ENCODE measurements around the gene PTPA.
A peak's percentile ranks its signal among the peaks of the same experiment; 100 is the strongest.

Gene PTPA

DNA sequence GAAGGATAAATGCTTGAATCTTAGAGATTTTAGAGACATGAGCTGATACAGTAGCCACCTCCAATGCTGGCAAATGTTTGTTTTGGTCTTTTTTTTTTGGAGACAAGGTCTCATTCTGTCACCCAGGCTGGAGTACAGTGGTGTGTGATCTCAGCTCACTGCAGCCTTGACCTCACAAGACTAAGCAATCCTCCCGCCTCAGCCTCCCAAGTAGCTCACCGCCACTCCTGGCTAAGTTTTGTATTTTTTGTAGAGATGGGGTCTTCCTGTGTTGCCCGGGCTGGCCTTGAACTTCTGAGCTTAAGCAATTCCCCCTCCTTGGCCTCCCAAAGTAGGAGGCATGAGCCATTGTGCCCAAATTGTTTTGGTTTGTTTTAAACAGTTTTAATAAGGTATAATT lies 37.1 kb upstream of the PTPA start:
- Histone ChIP-seq H3K9me3 (ENCODE audit: low read length) (no peaks in the 10 kb centered on the region), H3K36me3 (ENCODE audit: insufficient read depth, low read length) (no peaks in the 10 kb centered on the region), H3K4me1 (ENCODE audit: insufficient read depth, low read length) (no peaks in the 10 kb centered on the region), H3K9ac (ENCODE audit: low read length) (no peak overlapping the region), H3K27ac (ENCODE audit: low read depth, low read length) (no peak overlapping the region), H3K27me3 (ENCODE audit: control insufficient read depth in 1 of 2, insufficient read depth in 2 of 2, low read length in 2 of 2) (no peaks in the 10 kb centered on the region), H3K4me3 (ENCODE audit: low read depth in 1 of 2, low read length in 2 of 2) (no peak overlapping the region)

GRCh38 chr9:129075996-129076639 lies 35.1 kb upstream of the PTPA start:
- H3K27ac ChIP-seq (ENCODE audit: low read depth, low read length), result no peak overlapping the region
- no peaks in the 10 kb centered on the region for H3K4me1 ChIP-seq (ENCODE audit: insufficient read depth, low read length)
- no peaks in the 10 kb centered on the region for H3K27me3 ChIP-seq (ENCODE audit: control insufficient read depth in 1 of 2, insufficient read depth in 2 of 2, low read length in 2 of 2)
- H3K36me3 ChIP-seq (ENCODE audit: insufficient read depth, low read length), result no peaks in the 10 kb centered on the region
- no peak overlapping the region for H3K9ac ChIP-seq (ENCODE audit: low read length)
- H3K9me3 ChIP-seq (ENCODE audit: low read length), result no peaks in the 10 kb centered on the region
- H3K4me3 ChIP-seq (ENCODE audit: low read depth in 1 of 2, low read length in 2 of 2), result no peak overlapping the region

DNA sequence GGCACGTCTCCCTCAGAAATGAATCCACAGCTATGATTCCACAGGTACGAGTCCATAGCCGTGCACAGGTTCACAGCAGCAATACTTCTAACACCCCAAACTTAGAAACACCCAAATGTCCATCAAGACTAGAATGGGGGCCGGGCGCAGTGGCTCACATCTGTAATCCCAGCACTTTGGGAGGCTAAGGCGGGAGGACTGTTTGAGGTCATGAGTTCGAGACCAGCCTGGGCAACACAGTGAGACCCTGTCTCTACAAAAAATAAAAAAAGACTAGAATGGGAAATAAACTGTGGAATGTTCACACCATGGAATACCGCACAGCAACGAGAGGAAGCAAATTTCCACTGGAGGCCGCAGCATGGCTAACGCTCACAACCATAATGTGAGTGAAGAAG lies 34.6 kb upstream of the PTPA start:
- no peaks in the 10 kb centered on the region for H3K27me3 ChIP-seq (ENCODE audit: control insufficient read depth in 1 of 2, insufficient read depth in 2 of 2, low read length in 2 of 2)
- no peaks in the 10 kb centered on the region for H3K9me3 ChIP-seq (ENCODE audit: low read length)
- H3K9ac ChIP-seq (ENCODE audit: low read length), result no peak overlapping the region
- no peak overlapping the region for H3K27ac ChIP-seq (ENCODE audit: low read depth, low read length)
- H3K4me1 ChIP-seq (ENCODE audit: insufficient read depth, low read length), result peaks cover 3% of the 10 kb centered on the region
- H3K4me3 ChIP-seq (ENCODE audit: low read depth in 1 of 2, low read length in 2 of 2), result no peak overlapping the region
- no peaks in the 10 kb centered on the region for H3K36me3 ChIP-seq (ENCODE audit: insufficient read depth, low read length)

- Histone ChIP-seq H3K36me3 (ENCODE audit: insufficient read depth, low read length) (no peaks in the 10 kb centered on the region), H3K4me1 (ENCODE audit: insufficient read depth, low read length) (peaks cover 9% of the 10 kb centered on the region), H3K4me3 (ENCODE audit: low read depth in 1 of 2, low read length in 2 of 2) (no peak overlapping the region), H3K9me3 (ENCODE audit: low read length) (no peaks in the 10 kb centered on the region), H3K9ac (ENCODE audit: low read length) (no peak overlapping the region), H3K27me3 (ENCODE audit: control insufficient read depth in 1 of 2, insufficient read depth in 2 of 2, low read length in 2 of 2) (no peaks in the 10 kb centered on the region), H3K27ac (ENCODE audit: low read depth, low read length) (no peak overlapping the region)
These were observed 34.0 kb upstream of the PTPA start for GRCh38 chr9:129077236-129077635.

DNA sequence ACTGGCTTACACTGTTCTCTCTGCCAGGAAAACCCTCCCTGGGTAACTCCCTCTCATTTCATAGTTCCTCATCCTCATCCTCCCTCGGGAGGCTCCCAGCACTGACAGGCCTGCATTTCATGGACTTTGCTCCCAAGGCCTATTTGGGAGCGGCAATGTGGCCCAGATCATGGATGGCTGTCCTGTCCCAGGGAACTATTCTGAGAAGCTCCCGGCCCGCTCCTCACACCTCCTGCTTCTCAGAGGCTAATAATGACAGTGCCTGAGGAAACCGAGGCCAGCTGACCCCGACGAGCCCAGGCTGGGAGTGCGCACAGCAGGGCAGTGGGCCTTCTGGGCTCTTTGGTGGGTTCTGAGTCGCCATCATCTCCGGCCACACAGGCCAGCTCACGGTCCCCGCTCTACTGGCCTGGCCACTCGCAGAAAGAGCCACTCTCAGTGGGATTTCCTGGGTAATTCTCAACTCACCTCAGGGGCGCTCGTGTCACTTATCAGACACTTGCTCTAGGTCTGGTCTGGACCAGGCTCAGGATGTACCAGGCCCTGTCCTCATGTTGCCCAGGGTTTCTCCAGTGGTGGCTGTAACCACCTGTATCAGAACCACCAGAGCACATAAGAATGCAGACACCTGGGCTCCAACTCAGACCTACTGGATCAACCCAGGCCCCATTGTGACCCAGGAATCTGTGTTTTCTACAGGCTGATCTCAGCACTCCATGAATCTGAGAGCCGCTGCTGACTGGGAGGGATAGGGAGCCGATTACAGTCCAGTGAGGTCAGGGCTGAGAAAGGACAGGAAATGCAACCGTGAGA lies 32.3 kb upstream of the PTPA start:
- H3K9me3 ChIP-seq (ENCODE audit: low read length), result no peaks in the 10 kb centered on the region
- H3K4me3 ChIP-seq (ENCODE audit: low read depth in 1 of 2, low read length in 2 of 2), result no peak overlapping the region
- H3K9ac ChIP-seq (ENCODE audit: low read length), result no peak overlapping the region
- no peak overlapping the region for H3K27ac ChIP-seq (ENCODE audit: low read depth, low read length)
- H3K27me3 ChIP-seq (ENCODE audit: control insufficient read depth in 1 of 2, insufficient read depth in 2 of 2, low read length in 2 of 2), result no peaks in the 10 kb centered on the region
- peaks cover 14% of the 10 kb centered on the region for H3K4me1 ChIP-seq (ENCODE audit: insufficient read depth, low read length)
- H3K36me3 ChIP-seq (ENCODE audit: insufficient read depth, low read length), result no peaks in the 10 kb centered on the region

- H3K9me3 ChIP-seq (ENCODE audit: low read length), result no peaks in the 10 kb centered on the region
- H3K36me3 ChIP-seq (ENCODE audit: insufficient read depth, low read length), result peaks cover 2% of the 10 kb centered on the region
- no peaks in the 10 kb centered on the region for H3K27me3 ChIP-seq (ENCODE audit: control insufficient read depth in 1 of 2, insufficient read depth in 2 of 2, low read length in 2 of 2)
- no peak overlapping the region for H3K27ac ChIP-seq (ENCODE audit: low read depth, low read length)
- H3K9ac ChIP-seq (ENCODE audit: low read length), result peak overlapping the region; percentile 24
- H3K4me3 ChIP-seq (ENCODE audit: low read depth in 1 of 2, low read length in 2 of 2), result peak overlapping the region in 1 of 2 donors; percentile 83
- peaks cover 14% of the 10 kb centered on the region for H3K4me1 ChIP-seq (ENCODE audit: insufficient read depth, low read length)
These were observed 31.4 kb upstream of the PTPA start for GRCh38 chr9:129079829-129080228.

GRCh38 chr9:129080298-129080600 lies 31.0 kb upstream of the PTPA start:
- peak overlapping the region; percentile 83 to 86 for H3K4me3 ChIP-seq (ENCODE audit: low read depth in 1 of 2, low read length in 2 of 2)
- H3K9ac ChIP-seq (ENCODE audit: low read length), result peak overlapping the region; percentile 24
- no peaks in the 10 kb centered on the region for H3K27me3 ChIP-seq (ENCODE audit: control insufficient read depth in 1 of 2, insufficient read depth in 2 of 2, low read length in 2 of 2)
- peaks cover 14% of the 10 kb centered on the region for H3K4me1 ChIP-seq (ENCODE audit: insufficient read depth, low read length)
- H3K9me3 ChIP-seq (ENCODE audit: low read length), result no peaks in the 10 kb centered on the region
- no peak overlapping the region for H3K27ac ChIP-seq (ENCODE audit: low read depth, low read length)
- peaks cover 5% of the 10 kb centered on the region for H3K36me3 ChIP-seq (ENCODE audit: insufficient read depth, low read length)

DNA sequence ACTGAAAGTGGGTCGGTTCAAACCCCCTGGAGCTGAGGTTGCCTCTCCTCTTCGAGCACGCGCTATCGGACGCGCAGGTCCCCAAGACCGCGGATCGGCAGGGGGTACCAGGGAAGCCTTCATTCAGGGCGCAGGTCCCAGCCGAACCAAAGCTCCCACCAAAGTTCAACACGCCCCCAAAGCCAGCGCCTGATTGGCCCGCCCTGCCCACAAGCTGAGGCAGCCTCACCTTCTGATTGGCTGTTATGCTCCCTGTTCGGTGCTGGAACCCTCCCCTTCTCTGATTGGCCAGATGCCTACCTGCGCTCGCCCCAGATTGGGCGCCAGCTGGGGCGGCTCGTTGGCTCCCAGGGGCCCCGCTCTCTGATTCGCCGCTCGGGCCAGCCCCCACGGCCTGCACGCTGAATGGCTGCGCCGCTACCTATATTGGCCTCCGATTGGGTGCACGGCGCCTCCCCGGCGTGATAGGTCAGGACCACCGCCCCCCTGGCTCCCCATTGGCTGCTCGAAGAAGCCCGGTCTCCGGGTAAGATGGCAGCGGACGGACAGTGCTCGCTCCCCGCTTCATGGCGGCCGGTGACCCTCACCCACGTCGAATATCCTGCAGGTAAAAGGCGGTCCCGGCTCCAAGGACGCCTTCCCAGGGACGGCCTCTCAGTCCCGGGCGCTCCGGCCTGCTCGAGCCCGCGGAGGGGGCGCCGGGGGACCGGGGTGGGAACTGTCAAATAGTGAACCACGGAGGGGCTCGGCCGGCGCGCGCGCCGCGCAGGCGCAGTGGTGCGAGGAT lies 30.4 kb upstream of the PTPA start, which contains the start of gene DOLPP1:
DOLPP1 (plus strand) TSS at position 511 of the 787 bp plus-strand sequence; CDS start at position 532, 21 bp downstream.
- Histone ChIP-seq H3K9me3 (ENCODE audit: low read length) (no peaks in the 10 kb centered on the region), H3K4me3 (ENCODE audit: low read depth in 1 of 2, low read length in 2 of 2) (peak within 1 kb of the TSS; percentile 83 to 98), H3K27ac (ENCODE audit: low read depth, low read length) (peak within 1 kb of the TSS; percentile 88), H3K27me3 (ENCODE audit: control insufficient read depth in 1 of 2, insufficient read depth in 2 of 2, low read length in 2 of 2) (no peaks in the 10 kb centered on the region), H3K9ac (ENCODE audit: low read length) (peak within 1 kb of the TSS; percentile 49), H3K36me3 (ENCODE audit: insufficient read depth, low read length) (peaks cover 10% of the 10 kb centered on the region), H3K4me1 (ENCODE audit: insufficient read depth, low read length) (peaks cover 14% of the 10 kb centered on the region)

DNA sequence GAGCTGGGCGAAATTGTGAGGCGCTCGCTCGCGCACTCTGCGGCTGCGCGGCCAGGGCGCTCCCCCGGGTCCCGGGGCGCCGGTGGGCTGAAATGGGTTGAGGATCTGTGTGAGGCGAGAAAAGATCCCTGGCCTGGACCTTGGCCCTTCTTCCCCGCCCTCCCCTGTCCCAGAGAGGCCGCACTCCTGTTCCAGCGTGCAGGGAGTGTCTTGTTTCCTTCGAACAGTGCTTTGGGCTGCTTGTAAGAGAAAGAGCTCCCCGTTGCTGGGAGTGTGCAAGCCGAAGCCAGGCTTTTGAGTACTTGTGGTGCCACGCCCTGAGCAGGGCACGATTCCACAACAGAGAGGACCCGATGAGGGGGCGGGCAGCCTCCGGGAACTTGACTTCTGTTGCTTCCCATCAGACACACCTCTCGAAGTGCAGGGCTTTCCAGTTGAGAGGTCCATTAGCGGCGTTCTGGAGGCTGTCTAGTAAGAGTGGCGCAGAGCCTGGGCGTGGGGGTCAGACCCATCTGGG lies 29.8 kb upstream of the PTPA start:
- Histone ChIP-seq H3K9ac (ENCODE audit: low read length) (peak overlapping the region; percentile 49), H3K4me1 (ENCODE audit: insufficient read depth, low read length) (peaks cover 14% of the 10 kb centered on the region), H3K9me3 (ENCODE audit: low read length) (no peaks in the 10 kb centered on the region), H3K36me3 (ENCODE audit: insufficient read depth, low read length) (peaks cover 16% of the 10 kb centered on the region), H3K27me3 (ENCODE audit: control insufficient read depth in 1 of 2, insufficient read depth in 2 of 2, low read length in 2 of 2) (no peaks in the 10 kb centered on the region), H3K4me3 (ENCODE audit: low read depth in 1 of 2, low read length in 2 of 2) (peak overlapping the region; percentile 83 to 98), H3K27ac (ENCODE audit: low read depth, low read length) (peak overlapping the region; percentile 88)

- Histone ChIP-seq H3K9ac (ENCODE audit: low read length) (no peak overlapping the region), H3K9me3 (ENCODE audit: low read length) (no peaks in the 10 kb centered on the region), H3K27me3 (ENCODE audit: control insufficient read depth in 1 of 2, insufficient read depth in 2 of 2, low read length in 2 of 2) (no peaks in the 10 kb centered on the region), H3K4me1 (ENCODE audit: insufficient read depth, low read length) (peaks cover 14% of the 10 kb centered on the region), H3K36me3 (ENCODE audit: insufficient read depth, low read length) (peaks cover 22% of the 10 kb centered on the region), H3K27ac (ENCODE audit: low read depth, low read length) (no peak overlapping the region), H3K4me3 (ENCODE audit: low read depth in 1 of 2, low read length in 2 of 2) (no peak overlapping the region)
These were observed 27.1 kb upstream of the PTPA start for GRCh38 chr9:129084087-129084486.

DNA sequence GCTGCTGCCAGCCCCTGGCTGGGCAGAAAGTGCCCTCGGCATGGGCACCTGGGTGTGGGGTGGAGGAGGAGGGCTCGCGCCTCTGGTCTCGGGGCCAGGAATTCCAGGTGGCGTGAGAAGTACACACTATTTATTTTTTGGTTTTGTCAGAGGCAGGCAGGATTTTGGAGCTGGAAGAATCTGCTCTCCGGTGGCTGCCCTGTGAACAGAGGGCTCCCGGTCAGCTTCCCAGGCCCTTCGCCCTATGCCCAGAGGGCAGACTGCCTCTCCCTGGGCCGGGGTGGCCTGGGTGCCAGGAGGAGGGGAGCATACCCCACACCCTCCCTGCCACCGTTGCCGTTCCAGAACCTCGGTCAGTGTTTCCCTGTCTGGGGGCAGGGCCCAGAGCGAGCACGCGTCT lies 22.0 kb upstream of the PTPA start:
- H3K4me3 ChIP-seq (ENCODE audit: low read depth in 1 of 2, low read length in 2 of 2), result no peak overlapping the region
- no peak overlapping the region for H3K9ac ChIP-seq (ENCODE audit: low read length)
- H3K27me3 ChIP-seq (ENCODE audit: control insufficient read depth in 1 of 2, insufficient read depth in 2 of 2, low read length in 2 of 2), result no peaks in the 10 kb centered on the region
- H3K9me3 ChIP-seq (ENCODE audit: low read length), result no peaks in the 10 kb centered on the region
- no peak overlapping the region for H3K27ac ChIP-seq (ENCODE audit: low read depth, low read length)
- no peaks in the 10 kb centered on the region for H3K4me1 ChIP-seq (ENCODE audit: insufficient read depth, low read length)
- peaks cover 29% of the 10 kb centered on the region for H3K36me3 ChIP-seq (ENCODE audit: insufficient read depth, low read length)
